IMR-90 (cell line): ENCODE data around the gene ADTRP. TPM values are rescaled to one million over a fixed set of nuclear protein-coding genes. Genes with fewer than 3 reads are reported as not detected.

Source experiments
- ATAC-seq: fragments of 200-7000 bp; cut with Tn5 transposase; 2 replicates; pipeline ENCODE4 v1.9.1; 2020; ENCODE audit warnings: low read depth, mild to moderate bottlenecking, moderate library complexity
- BruUV-seq: library from RNA; stranded (reverse); fragments of 400-500 nt; replicated peaks from 2 replicates; lab custom pipeline; 2021; lab: Mats Ljungman, UMichigan
- CTCF ChIA-PET: fragments of 300-600 bp; formaldehyde crosslinking; extraction: SDS; loops from one replicate; lab custom pipeline; 2021; ENCODE audit warnings: antibody characterized with exemption; lab: Yijun Ruan, JAX
- POLR2A ChIA-PET: fragments of 300-600 bp; sonication (Branson Sonifier 250); formaldehyde crosslinking; loops from one replicate; lab custom pipeline; 2022; ENCODE audit warnings: antibody characterized with exemption; ENCODE audit not compliant: unreplicated experiment; lab: Charles Lee
- DNase-seq: peaks from one replicate; pipeline ENCODE4 v3.0.0; 2013
- H2AFZ ChIP-seq: replicated peaks from 2 replicates; pipeline ENCODE3; 2013; ENCODE audit warnings: low read length, mild to moderate bottlenecking; ENCODE audit not compliant: poor library complexity
- H2AK5ac ChIP-seq: 2 replicates; pipeline ENCODE4 v1.6.1; 2013; ENCODE audit warnings: low read depth, low read length, inconsistent platforms
- H2AK9ac ChIP-seq: replicated peaks from 2 replicates; pipeline ENCODE3; 2013; ENCODE audit warnings: mild to moderate bottlenecking, low read depth, low read length, moderate library complexity; ENCODE audit not compliant: poor library complexity
- H2BK120ac ChIP-seq: 2 replicates; pipeline ENCODE4 v1.6.1; 2013; ENCODE audit warnings: low read depth, low read length, inconsistent platforms
- H2BK15ac ChIP-seq: 3 replicates; pipeline ENCODE4 v1.6.1; 2013; ENCODE audit warnings: low read depth, low read length, inconsistent platforms
- H2BK20ac ChIP-seq: 2 replicates; pipeline ENCODE4 v1.6.1; 2013; ENCODE audit warnings: low read depth, mild to moderate bottlenecking, inconsistent platforms, low read length, moderate library complexity
- H2BK5ac ChIP-seq: 2 replicates; pipeline ENCODE4 v1.6.1; 2013; ENCODE audit warnings: mild to moderate bottlenecking, low read depth, low read length, inconsistent platforms; ENCODE audit not compliant: poor library complexity, severe bottlenecking
- H3K14ac ChIP-seq: replicated peaks from 2 replicates; pipeline ENCODE4 v1.6.1; 2013; ENCODE audit warnings: low read depth, low read length, inconsistent platforms
- H3K18ac ChIP-seq: 2 replicates; pipeline ENCODE4 v1.6.1; 2013; ENCODE audit warnings: low read depth, low read length, control low read depth
- H3K23ac ChIP-seq: 2 replicates; pipeline ENCODE4 v1.6.1; 2013; ENCODE audit warnings: low read depth, low read length, inconsistent platforms
- H3K27ac ChIP-seq: 2 replicates; pipeline ENCODE4 v1.5.1; 2013; ENCODE audit warnings: mild to moderate bottlenecking, control low read depth, low read length; ENCODE audit not compliant: insufficient read depth
- H3K27me3 ChIP-seq: 2 replicates; pipeline ENCODE4 v1.6.1; 2013; ENCODE audit warnings: low read length; ENCODE audit not compliant: control insufficient read depth, insufficient read depth
- H3K36me3 ChIP-seq: 2 replicates; pipeline ENCODE4 v1.6.1; 2013; ENCODE audit warnings: low read length, mixed read lengths; ENCODE audit not compliant: control insufficient read depth, insufficient read depth
- H3K4ac ChIP-seq: 2 replicates; pipeline ENCODE4 v1.6.1; 2013; ENCODE audit warnings: low read depth, low read length, inconsistent platforms
- H3K4me1 ChIP-seq: 2 replicates; pipeline ENCODE4 v1.6.1; 2013; ENCODE audit warnings: low read length, mixed read lengths; ENCODE audit not compliant: control insufficient read depth, insufficient read depth
- H3K4me2 ChIP-seq: 2 replicates; pipeline ENCODE4 v1.6.1; 2013; ENCODE audit warnings: low read depth, mild to moderate bottlenecking, control low read depth, low read length, moderate library complexity
- H3K4me3 ChIP-seq: 2 replicates; pipeline ENCODE4 v1.5.1; 2013; ENCODE audit warnings: low read depth, mild to moderate bottlenecking, control low read depth, low read length, moderate library complexity; ENCODE audit not compliant: insufficient read depth
- H3K56ac ChIP-seq: 2 replicates; pipeline ENCODE4 v1.6.1; 2013; ENCODE audit warnings: low read length, inconsistent platforms; ENCODE audit not compliant: insufficient read depth; ENCODE audit errors: extremely low read depth
- H3K79me1 ChIP-seq, 2 experiments: 2 replicates each; pipeline ENCODE4 v1.6.1; 2013; ENCODE audit warnings: low read length in 2 of 2, inconsistent platforms in 1 of 2, low read depth in 1 of 2
- H3K9ac ChIP-seq: 2 replicates; pipeline ENCODE4 v1.6.1; 2013; ENCODE audit warnings: low read depth, low read length, control low read depth
- H3K9me1 ChIP-seq: 2 replicates; pipeline ENCODE4 v1.6.1; 2013; ENCODE audit warnings: low read length, inconsistent platforms; ENCODE audit not compliant: insufficient read depth
- H3K9me3 ChIP-seq: 2 replicates; pipeline ENCODE4 v1.6.1; 2013; ENCODE audit warnings: low read length; ENCODE audit not compliant: control insufficient read depth, insufficient read depth
- H4K20me1 ChIP-seq: 2 replicates; pipeline ENCODE4 v1.6.1; 2013; ENCODE audit warnings: low read length, inconsistent platforms; ENCODE audit not compliant: insufficient read depth
- H4K5ac ChIP-seq: 2 replicates; pipeline ENCODE4 v1.6.1; 2013; ENCODE audit warnings: mild to moderate bottlenecking, low read depth, low read length, control low read depth
- H4K8ac ChIP-seq, 2 experiments: 2 replicates each; pipeline ENCODE4 v1.6.1; 2013; ENCODE audit warnings: low read depth in 2 of 2, low read length in 2 of 2, control low read depth in 1 of 2, inconsistent platforms in 1 of 2
- H4K91ac ChIP-seq: 2 replicates; pipeline ENCODE4 v1.6.1; 2013; ENCODE audit warnings: low read depth, low read length, inconsistent platforms; ENCODE audit not compliant: insufficient read depth
- CTCF ChIP-seq: conservative IDR thresholded peaks from 2 replicates; pipeline ENCODE4 v1.5.1; 2012; ENCODE audit warnings: mild to moderate bottlenecking, low read depth, low read length, improper control_type of control experiment
- USF2 ChIP-seq: fragments of 150-350 bp; IDR thresholded peaks from 2 replicates; pipeline ENCODE4 v1.6.1; 2017; ENCODE audit warnings: mild to moderate bottlenecking, antibody characterized with exemption, low read length, low read depth
- WGBS, 2 experiments: methylation state at CpG; one replicate each; pipeline versions ENCODE4 v1.1.5 to v1.1.7; 2013; ENCODE audit warnings: missing lambda C conversion rate in 2 of 2; ENCODE audit not compliant: insufficient read length in 1 of 2; ENCODE audit errors: extremely low coverage in 2 of 2; 5-methylcytosine and 5-hydroxymethylcytosine counted together
- dilution Hi-C: fragments of 300-500 bp; cut with HindIII; formaldehyde crosslinking; loops from one replicate; pipeline ENCODE4 v1.14.3; 2018; ENCODE audit warnings: low sequenced_read_pairs; ENCODE audit not compliant: unreplicated experiment
- in situ Hi-C: fragments of 300-500 bp; cut with MboI; formaldehyde crosslinking; loops from 3 replicates; pipeline ENCODE4 v1.14.3; 2019; ENCODE audit warnings: low sequenced_read_pairs, inconsistent platforms, mixed read lengths
- intact Hi-C: fragments of 100-400 bp; cut with micrococcal nuclease; formaldehyde crosslinking; loops from 2 replicates; pipeline ENCODE4 v1.10.0; 2022
- polyA plus RNA-seq, 3 experiments: library from polyadenylated mRNA; depleted of rRNA; stranded (reverse); fragments of >200 nt; gene quantifications; 2 replicates each; pipeline ENCODE4 v1.2.3, GENCODE V29; 2012; ENCODE audit warnings: low replicate concordance in 1 of 3
- total RNA-seq: library from RNA; depleted of rRNA; stranded (reverse); fragments of >200 nt; gene quantifications from 2 replicates; pipeline ENCODE4 v1.2.3, GENCODE V29; 2012

The ADTRP gene
- total and polyA plus RNA-seq, 2 of the 4 experiments (the other 2 are of a cell fraction) = 0.50 to 0.72 TPM

- intact Hi-C loops = no loop called here
- TF ChIP-seq CTCF = no peak
- TF ChIP-seq USF2 = no peak
- Histone ChIP-seq H3K9ac (no peak overlapping the region), H3K56ac (no peak overlapping the region), H2AFZ (peak overlapping the region; percentile 13), H3K9me3 (peaks cover 4% of the 10 kb centered on the region), H2BK15ac (no peak overlapping the region), H3K79me1 (no peaks in the 10 kb centered on the region), H4K91ac (no peak overlapping the region), H4K5ac (no peak overlapping the region), H3K4ac (no peak overlapping the region), H3K9me1 (no peaks in the 10 kb centered on the region), H2AK9ac (no peak overlapping the region), H3K36me3 (no peaks in the 10 kb centered on the region), H3K4me1 (no peaks in the 10 kb centered on the region), H4K8ac (no peak overlapping the region), H3K23ac (no peak overlapping the region), H3K27me3 (no peaks in the 10 kb centered on the region), H2BK5ac (no peak overlapping the region), H3K4me3 (no peak overlapping the region), H4K20me1 (no peaks in the 10 kb centered on the region), H3K14ac (no peak overlapping the region), H2BK20ac (no peak overlapping the region), H2BK120ac (no peak overlapping the region), H2AK5ac (no peak overlapping the region), H3K4me2 (no peak overlapping the region), H3K18ac (no peak overlapping the region), H3K27ac (no peak overlapping the region)
- POLR2A ChIA-PET = no interaction called here
- CTCF ChIA-PET = interaction anchor here (0.5 kb wide), 1 partner anchor 116 kb away, joined by 4 read pairs; no protein-coding TSS in a partner anchor
- DNase-seq = peak; percentile 66
- no CpG with 5 or more reads among the region's 7 CpGs for WGBS, 2 experiments
- dilution Hi-C loops = no loop called here
- in situ Hi-C loops = no loop called here
- ATAC-seq = no peak
- no TSS peak for BruUV-seq
These were observed 23.9 kb downstream of the ADTRP start for GRCh38 chr6:11754625-11755271.
